Left kidney (tissue), 2 donors: ENCODE data around the gene KIAA1586. TPM values are rescaled to one million over a fixed set of nuclear protein-coding genes. Genes with fewer than 3 reads are reported as not detected.

ENCODE experiments used
- DNase-seq: peaks from one replicate; pipeline ENCODE4 v3.0.0-alpha.2; 2013
- polyA plus RNA-seq: library from polyadenylated mRNA; unstranded; fragments of 120-200 nt; gene quantifications from one replicate; pipeline ENCODE4 v1.2.1, GENCODE V29; 2013; ENCODE audit not compliant: insufficient read length

KIAA1586 gene
- polyA plus RNA-seq, 1 donor = 27.0 TPM

DNA sequence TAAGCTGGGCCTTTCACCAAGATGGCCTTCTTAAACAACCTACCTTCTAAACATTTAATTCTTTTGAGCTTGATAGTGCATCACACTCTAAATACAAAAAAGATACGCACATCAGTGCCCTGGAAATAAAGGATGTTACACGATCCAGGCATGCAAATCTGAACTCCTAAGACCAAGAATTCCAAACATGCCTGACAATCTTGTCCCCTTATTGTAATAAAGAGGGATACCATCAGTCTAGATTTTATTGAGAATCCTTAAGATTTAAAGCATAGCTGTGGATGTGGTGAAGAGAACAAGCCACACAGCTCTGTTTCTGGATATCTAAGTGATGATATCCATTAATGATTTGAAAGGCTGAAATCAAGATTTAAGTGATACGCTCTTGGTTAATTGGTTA, 56.5 kb downstream of the KIAA1586 start:
- no peak for DNase-seq

- no peak for DNase-seq
Observed at GRCh38 chr6:57104336-57104735, 57.8 kb downstream of the KIAA1586 start.

Other genes starting within 250 kb of the KIAA1586 start
- gene BEND6, start 91.6 kb upstream of the KIAA1586 start, polyA plus RNA-seq = 5.8 TPM
- gene ZNF451, start 43.5 kb downstream of the KIAA1586 start, polyA plus RNA-seq = 49.8 TPM
- 6.3 TPM for gene BAG2, start 125.6 kb downstream of the KIAA1586 start, polyA plus RNA-seq
- 42.0 TPM for gene RAB23, start 175.6 kb downstream of the KIAA1586 start, polyA plus RNA-seq